Epithelial cell of prostate (primary cell): Measurements from ENCODE around the gene GRK6.

ENCODE experiments used
- DNase-seq: peaks from one replicate; pipeline ENCODE4 v3.0.0-alpha.2; 2011; ENCODE audit warnings: low read depth, low spot score
- H3K27ac ChIP-seq: fragments of 450-650 bp; 2 replicates; pipeline ENCODE4 v1.5.1; 2017; ENCODE audit warnings: mild to moderate bottlenecking

Gene GRK6

DNA sequence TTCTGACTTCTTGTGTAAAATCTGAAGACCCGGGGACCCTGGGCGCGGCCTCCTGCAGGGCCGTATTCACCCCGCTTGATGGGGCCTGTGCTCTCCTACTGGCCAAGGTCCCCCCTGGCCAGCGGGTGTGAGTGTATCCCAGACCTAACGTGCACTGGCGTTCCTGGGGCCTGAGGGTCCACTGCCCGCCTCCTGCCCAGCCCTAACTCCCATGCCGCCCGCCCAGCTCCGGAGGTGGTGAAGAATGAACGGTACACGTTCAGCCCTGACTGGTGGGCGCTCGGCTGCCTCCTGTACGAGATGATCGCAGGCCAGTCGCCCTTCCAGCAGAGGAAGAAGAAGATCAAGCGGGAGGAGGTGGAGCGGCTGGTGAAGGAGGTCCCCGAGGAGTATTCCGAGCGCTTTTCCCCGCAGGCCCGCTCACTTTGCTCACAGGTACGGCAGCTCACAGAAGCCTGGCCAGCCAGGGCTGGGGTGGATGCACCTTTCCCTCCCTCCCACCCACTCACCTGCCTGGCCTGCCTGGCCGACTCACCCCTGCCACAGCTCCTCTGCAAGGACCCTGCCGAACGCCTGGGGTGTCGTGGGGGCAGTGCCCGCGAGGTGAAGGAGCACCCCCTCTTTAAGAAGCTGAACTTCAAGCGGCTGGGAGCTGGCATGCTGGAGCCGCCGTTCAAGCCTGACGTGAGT is 9.5 kb downstream of the GRK6 start:
- H3K27ac ChIP-seq: no peak overlapping the region
- DNase-seq: no peak

DNA sequence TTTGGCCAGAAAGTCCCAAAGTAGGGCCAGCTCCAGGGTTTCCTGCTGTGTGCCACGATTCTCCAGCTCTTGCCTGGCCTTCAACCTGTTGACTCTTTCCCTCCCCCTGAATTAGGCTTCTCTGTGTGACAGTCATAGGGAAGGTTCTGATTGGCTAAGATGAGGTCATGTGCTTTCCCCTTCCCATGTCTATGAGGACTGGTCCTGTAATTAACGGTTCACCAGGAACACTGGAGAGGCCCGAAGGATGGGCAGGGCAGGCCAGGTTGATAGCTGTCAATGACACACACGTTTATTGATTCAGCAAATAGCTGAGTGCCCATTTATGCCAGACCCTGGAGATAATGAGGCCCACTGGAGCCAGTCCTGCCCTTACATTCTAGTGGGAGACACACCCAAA is 11.1 kb downstream of the GRK6 start:
- no peak for DNase-seq
- H3K27ac ChIP-seq: no peak overlapping the region

- DNase-seq: no peak
- H3K27ac ChIP-seq: no peak overlapping the region
Observed at GRCh38 chr5:177438468-177438867, 12.0 kb downstream of the GRK6 start.

GRCh38 chr5:177439518-177440053 is 13.1 kb downstream of the GRK6 start:
- no peak for DNase-seq
- H3K27ac ChIP-seq: no peak overlapping the region

- no peak for DNase-seq
- no peak overlapping the region for H3K27ac ChIP-seq
Observed at GRCh38 chr5:177440211-177440989, 13.9 kb downstream of the GRK6 start.

- DNase-seq: no peak
- no peak overlapping the region for H3K27ac ChIP-seq
Observed at GRCh38 chr5:177440990-177441780, 14.7 kb downstream of the GRK6 start.

DNA sequence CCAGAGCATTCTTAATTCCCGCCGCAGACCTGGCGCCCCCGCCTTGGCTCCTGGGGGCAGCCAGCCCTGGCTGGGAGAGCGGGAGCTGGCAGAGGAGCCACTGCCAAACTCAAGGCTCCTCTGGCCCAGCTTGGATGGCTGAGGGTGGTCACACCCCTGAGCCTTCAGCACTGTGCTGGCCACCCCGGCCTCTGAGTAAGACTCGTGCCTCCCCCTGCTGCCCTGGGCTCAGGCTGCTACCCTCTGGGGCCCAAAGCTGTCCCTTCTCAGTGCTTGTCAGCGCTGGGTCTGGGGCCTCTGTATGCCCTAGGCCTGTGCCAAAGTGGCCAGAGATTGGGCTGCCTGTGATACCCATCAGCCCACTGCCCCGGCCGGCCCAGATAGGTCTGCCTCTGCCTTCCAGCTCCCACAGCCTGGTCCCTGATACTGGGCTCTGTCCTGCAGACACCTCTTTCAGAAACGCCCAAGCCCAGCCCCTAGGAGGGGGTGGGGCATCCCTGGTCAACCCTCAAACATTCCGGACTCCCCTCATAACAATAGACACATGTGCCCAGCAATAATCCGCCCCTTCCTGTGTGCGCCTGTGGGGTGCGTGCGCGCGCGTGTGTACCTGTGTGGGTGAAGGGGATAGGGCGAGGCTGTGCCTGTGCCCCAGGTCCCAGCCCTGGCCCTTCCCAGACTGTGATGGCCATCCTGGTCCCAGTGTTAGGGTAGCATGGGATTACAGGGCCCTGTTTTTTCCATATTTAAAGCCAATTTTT is 15.8 kb downstream of the GRK6 start:
- no peak overlapping the region for H3K27ac ChIP-seq
- DNase-seq: no peak

DNA sequence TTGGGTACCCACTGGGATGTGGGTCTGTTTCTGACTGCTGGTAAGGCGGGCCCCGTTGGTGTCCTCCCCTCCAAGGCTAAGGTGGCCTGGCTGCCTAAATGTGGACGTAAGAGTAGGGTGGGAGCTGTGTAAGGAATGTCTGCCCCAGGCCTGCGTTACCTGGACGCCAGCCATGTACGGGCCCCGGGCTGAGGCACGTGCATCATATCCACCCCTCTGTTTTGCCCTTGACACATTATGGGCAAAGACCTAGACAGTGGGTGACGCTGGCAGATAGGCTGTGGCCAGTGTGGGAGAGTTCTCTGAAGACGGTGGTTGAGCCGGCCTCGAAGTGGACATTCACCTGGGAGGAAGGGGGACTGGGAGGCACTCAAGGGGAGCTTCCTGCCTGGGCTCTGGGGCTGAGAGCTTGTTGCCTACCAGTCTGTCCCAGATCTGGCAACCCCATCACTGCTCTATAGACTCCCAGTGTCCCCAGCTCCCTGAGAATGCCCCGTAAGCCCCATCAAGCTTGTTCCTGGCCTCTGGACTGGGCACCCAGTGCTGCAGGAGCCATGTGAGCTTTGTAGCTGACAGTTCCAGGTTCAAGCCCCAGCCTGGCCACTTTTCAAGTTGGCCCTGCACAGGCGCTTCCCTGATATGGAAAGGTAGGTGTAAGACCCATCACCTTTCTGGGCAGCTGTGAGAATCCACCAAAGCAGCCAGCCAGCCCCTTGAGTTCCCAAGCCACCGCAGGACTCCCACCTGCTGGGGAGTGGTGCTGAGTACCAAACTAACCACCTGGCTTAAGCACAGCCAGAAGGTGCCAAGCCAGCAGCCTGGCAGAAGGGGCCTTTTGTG is 16.9 kb downstream of the GRK6 start:
- H3K27ac ChIP-seq: no peak overlapping the region

DNA sequence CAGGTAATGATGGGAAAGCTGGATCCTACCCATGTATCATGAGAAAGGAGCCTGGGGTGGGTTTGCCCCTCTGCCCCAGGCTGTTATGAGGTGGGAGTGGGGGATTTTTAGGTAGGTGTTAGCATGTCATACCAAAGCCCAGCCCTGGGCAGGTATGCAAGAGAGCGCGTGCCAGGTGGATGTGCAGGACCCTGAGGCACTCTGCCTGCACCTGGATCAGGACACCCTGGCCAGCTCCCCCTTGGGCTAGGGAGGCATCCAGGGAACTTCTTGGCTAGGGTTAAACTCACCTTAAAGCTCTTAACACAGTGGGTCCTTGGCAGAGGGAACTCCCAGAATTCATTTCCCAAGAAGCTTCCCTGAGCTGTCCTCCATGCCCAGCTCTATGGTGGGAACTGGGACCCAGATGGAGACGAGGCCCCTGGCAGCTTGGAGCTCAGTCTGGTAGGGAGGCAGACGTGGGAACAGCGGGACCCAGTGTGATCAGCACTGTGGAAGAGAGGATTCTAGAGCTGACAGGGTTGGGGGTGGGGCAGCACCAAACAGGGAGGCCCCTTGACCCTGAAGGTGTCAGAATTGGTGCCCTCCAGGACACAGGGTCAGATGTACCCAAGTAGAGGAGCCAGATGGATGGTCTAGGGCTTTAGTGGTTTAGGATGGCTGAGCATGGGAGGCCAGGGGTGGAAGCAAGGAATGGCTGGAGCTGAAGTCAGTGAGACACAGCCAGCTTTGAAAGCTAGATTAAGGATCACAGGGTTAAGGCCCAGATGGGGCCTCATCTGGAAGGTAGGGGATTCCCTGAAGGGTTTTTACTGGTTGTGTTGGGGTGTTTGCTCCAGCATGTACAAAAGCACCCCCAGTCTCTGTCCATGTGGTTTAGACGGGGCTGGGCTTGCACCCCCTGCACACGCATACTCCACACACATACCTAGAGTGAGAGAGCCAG is 17.9 kb downstream of the GRK6 start:
- no peak overlapping the region for H3K27ac ChIP-seq
- DNase-seq: no peak

More for the DNA sequence above, 16.9 kb downstream of the GRK6 start:
- no peak for DNase-seq

GRCh38 chr5:177445052-177445916 is 18.8 kb downstream of the GRK6 start:
- no peak for DNase-seq
- H3K27ac ChIP-seq: no peak overlapping the region

DNA sequence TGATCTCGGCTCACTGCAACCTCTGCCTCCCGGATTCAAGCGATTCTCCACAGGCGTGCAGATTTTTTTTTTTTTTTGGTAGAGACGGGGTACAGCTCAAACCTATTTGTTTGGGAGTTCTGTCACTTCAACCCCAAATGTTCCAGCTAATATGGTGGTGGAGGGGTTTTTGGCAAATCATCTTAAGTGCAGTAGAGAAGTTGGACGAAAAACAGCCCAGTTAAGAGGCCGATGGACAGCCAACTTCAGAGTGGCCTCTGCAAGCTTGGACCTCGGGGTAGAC is 19.4 kb downstream of the GRK6 start:
- H3K27ac ChIP-seq: no peak overlapping the region
- no peak for DNase-seq

DNA sequence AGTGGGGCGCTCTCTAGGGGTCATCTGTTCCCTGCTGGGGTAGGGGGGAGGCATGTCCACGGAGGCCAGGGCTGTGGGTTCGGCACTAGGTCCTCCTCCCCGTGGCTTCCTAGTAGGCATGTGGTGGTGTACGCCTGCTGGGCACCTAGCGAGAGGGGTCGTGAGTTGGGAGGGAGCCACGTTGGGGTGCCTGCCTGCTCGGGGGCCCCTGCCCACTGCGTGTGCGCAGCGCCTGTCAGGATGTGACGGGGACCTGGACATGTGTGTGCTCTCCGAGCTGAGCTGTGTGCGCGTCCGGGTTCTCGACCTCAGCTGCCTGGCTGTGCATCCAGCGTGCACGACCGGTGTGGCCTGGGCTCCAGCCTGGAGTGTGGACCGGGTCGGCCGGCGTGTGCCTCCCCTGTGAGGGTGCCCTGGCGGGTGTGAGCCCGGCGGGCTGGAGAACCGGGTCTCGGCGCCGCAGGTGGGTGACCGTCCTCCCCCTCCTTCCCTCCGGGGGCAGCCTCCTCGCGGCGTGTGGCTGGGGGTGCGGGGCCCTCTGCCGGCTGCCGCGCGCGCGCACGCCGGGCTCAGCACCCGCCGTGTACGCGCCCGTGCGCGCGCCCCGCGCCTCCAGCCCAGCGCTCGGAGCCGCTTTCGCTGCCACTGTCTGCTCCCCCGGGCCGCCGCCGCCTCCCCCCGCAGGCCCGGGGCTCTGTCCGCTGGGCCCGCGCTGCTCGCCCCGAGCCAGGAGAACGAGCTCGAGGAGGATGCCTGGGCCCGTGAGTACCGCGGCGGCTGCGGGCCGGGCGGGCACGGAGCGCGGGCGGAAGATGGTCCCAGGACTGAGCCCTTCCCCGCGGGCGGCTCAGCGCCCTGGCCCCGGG is 20.0 kb downstream of the GRK6 start, which contains the start of gene PRR7:
PRR7 (plus strand) TSS at position 615 of the 866 bp plus-strand sequence. CDS start 8,254 bp downstream, outside the sequence.
- H3K27ac ChIP-seq: peak within 1 kb of the TSS; percentile 40
- no peak for DNase-seq

DNA sequence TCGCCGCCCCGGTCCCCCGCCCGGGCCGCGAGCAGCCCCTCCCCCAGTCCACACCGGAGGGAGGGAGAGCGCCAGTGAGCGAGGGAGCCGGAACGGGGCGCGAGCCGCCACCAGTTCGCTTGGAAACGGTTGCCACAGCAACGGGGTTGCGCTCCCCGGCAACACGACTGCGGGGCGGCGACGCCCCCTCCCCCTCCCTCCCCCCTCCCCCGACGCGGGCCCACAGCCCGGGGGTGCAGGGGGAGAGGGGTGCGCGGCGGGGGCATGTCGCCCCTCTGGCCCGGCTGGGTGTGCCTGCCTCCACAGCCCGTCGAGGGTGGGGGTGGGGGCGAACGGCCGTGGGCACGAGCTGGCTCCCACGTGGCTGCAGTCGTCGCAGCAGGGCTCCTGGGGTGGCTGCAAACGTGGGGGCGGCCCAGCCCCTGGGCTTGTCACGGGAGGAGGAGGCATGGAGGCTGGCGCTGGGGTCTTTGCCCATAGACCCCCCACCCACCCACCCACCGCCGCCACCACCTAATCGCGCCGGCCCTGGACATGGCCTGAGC is 20.7 kb downstream of the GRK6 start:
- no peak for DNase-seq
- H3K27ac ChIP-seq: peak overlapping the region; percentile 40

DNA sequence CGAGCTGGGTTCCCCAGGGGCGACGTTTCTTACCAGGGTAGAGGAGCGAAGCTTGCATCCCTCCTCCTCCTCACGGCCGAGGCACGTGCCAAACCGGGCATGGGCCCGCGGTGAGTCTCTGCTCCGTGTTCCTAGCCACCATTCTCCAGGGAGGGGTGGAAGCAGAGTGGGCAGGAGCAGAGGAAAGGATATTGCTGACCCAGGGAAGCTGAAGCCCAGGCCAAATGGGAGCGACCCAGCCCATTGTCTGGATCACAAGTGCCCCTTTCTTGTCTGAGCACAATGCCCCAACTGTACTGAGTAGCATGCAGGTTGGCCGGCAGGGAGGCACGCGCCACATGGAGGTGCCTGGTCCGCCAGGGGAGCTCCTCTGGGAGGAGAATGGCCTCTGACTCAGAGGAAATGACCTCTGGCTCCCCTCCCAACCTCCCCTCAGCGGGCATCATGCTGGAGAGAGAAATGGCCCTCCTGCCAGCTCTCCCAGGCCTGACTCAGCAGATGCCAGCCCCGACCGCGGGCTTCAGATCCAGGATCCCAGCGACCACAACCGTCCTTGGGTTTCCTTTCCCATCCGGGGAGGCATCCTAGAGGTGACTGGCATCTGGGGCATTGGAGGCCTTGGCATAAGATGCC is 21.3 kb downstream of the GRK6 start:
- DNase-seq: no peak
- peak overlapping the region; percentile 40 for H3K27ac ChIP-seq

- peak overlapping the region; percentile 40 for H3K27ac ChIP-seq
- no peak for DNase-seq
Observed at GRCh38 chr5:177448244-177448950, 21.9 kb downstream of the GRK6 start.
